ENCODE measurements around the gene IFIT2.
"Not testable (repeated sequence)": the region's sequence is repeated elsewhere in the genome, so short reads cannot be mapped to it uniquely, and the experiment has no call there.

The IFIT2 gene

GRCh38 chr10:89281606-89282395, 20.0 kb upstream of the IFIT2 start:
- H3K27ac ChIP-seq, result no peak overlapping the region
- TF ChIP-seq, protein P1, sequence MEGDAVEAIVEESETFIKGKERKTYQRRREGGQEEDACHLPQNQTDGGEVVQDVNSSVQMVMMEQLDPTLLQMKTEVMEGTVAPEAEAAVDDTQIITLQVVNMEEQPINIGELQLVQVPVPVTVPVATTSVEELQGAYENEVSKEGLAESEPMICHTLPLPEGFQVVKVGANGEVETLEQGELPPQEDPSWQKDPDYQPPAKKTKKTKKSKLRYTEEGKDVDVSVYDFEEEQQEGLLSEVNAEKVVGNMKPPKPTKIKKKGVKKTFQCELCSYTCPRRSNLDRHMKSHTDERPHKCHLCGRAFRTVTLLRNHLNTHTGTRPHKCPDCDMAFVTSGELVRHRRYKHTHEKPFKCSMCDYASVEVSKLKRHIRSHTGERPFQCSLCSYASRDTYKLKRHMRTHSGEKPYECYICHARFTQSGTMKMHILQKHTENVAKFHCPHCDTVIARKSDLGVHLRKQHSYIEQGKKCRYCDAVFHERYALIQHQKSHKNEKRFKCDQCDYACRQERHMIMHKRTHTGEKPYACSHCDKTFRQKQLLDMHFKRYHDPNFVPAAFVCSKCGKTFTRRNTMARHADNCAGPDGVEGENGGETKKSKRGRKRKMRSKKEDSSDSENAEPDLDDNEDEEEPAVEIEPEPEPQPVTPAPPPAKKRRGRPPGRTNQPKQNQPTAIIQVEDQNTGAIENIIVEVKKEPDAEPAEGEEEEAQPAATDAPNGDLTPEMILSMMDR (conservative IDR thresholded peaks at IDR 0.05), result no peak
- TF ChIP-seq ZFX (IDR thresholded peaks at IDR 0.05), result no peak

- no peak overlapping the region for H3K27ac ChIP-seq
- TF ChIP-seq ZFX (IDR thresholded peaks at IDR 0.05), result no peak
Measured at GRCh38 chr10:89283025-89283935, 18.6 kb upstream of the IFIT2 start.

GRCh38 chr10:89283936-89284475, 17.8 kb upstream of the IFIT2 start:
- no peak overlapping the region for H3K27ac ChIP-seq
- no peak for TF ChIP-seq ZFX (IDR thresholded peaks at IDR 0.05)
- TF ChIP-seq, protein P1 (conservative IDR thresholded peaks at IDR 0.05), result no peak

- H3K27ac ChIP-seq, result not testable (repeated sequence)
Measured at GRCh38 chr10:89284711-89285110, 17.1 kb upstream of the IFIT2 start.

DNA sequence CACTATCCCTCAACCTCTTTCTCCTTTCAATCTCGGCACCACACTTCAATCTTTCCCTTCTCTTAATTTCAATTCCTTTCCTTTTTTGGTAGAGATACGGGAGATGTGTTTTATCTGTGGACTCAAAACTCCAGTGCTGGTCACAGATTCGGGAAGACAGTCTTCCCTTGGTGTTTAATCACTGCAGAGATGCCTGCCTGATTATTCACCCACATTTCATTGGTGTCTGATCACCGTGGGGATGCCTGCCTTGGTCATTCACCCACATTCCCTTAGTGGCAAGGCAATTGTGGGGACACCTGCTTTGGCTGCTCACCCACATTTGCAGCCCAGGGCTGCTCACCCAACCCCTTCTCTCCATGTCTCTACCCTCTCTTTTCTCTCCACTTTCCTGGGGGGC, 16.5 kb upstream of the IFIT2 start:
- H3K27ac ChIP-seq, result not testable (repeated sequence)

- TF ChIP-seq, protein P1 (conservative IDR thresholded peaks at IDR 0.05), result no peak
- no peak for TF ChIP-seq ZFX (IDR thresholded peaks at IDR 0.05)
- H3K27ac ChIP-seq, result no peak overlapping the region
Measured at GRCh38 chr10:89294721-89295239, 7.1 kb upstream of the IFIT2 start.

- no peak overlapping the region for H3K27ac ChIP-seq
- no peak for TF ChIP-seq ZFX (IDR thresholded peaks at IDR 0.05)
- TF ChIP-seq, protein P1 (conservative IDR thresholded peaks at IDR 0.05), result no peak
Measured at GRCh38 chr10:89295597-89295996, 6.2 kb upstream of the IFIT2 start.

GRCh38 chr10:89296220-89296648, 5.6 kb upstream of the IFIT2 start:
- H3K27ac ChIP-seq, result no peak overlapping the region
- TF ChIP-seq, protein P1 (conservative IDR thresholded peaks at IDR 0.05), result no peak
- TF ChIP-seq ZFX (IDR thresholded peaks at IDR 0.05), result no peak

Measured in C4-2B (cell line).